DMS114 treated with DMSO at 0.1 percent for 48 hours (cell line): ENCODE measurements around the gene RPL18.

Experiments used
- DNase-seq: peaks from one replicate; lab custom pipeline; 2025; ENCODE audit not compliant: unreplicated experiment; lab: John Stamatoyannopoulos, UW

Gene RPL18

DNA sequence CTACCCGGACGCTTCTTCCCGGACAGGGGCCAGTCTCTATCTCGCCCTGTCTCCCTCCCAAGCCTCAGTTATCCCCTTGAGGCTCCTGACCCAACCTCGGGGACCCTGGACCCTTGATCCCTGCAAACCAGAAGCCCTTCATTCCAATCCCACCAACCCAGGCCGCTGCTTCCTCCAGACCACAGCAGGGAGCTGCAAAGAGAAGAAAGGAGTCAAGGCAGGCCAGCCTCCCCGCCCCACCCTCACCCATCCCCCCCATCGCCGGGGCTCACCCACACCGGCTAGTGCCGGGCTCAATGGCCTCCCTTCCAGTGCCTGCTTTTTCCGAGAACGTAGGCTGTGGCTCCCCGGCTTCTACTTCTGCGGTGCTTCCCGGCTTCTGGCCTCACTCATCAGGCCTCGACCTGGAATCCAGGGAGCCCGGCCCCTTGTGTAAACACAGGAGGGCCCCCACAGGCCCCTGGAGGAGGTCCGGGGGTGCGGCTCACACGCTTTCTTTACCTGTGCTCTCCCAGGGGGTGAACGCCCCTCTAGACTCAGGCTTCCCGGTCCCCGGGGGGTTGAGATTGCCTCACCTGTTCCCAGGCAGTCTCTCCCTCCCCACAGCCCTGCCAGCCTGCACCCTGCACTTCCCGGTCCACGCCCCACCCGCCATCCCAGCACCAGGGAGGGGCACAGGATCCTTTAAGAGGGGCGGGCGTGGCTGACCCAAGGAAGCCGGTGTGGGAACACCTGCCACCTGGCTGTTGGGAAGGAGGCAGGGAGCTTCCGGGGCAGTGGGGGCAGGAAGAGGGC, 4.3 kb downstream of the RPL18 start, which contains the start of gene FAM83E:
Gene FAM83E, minus strand, starts transcription at position 641 of the 795 bp plus-strand sequence. CDS start 1,704 bp downstream, outside the sequence.
- no peak for DNase-seq

DNA sequence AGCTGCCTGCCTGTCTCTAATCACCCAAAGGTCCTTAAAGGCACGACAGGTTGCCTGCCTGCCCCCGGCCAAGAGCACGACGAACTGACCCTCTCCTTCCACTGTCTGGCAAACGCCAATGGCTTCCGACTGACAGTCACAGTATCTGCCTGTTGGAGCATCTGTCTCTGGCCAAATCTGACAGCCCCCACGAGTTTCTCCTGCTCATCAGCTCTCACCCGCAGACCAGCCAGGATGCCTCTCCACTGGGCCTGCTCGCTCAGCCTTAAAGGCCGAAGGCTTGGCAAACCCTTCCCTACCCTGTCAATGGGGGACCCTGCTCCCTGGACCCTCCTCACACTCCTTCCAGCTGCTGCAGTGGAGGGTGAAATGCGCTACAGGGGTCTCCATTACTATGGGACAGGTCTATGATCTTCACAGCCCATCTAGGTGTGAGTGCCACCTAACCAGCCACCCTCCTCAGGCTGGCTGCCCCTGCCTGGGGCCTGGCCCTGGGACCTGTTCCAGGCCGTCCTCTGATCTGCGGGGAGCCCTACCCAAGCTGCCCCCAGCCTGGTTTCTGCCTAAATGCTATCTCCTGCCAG, 5.0 kb downstream of the RPL18 start:
- DNase-seq: no peak

DNA sequence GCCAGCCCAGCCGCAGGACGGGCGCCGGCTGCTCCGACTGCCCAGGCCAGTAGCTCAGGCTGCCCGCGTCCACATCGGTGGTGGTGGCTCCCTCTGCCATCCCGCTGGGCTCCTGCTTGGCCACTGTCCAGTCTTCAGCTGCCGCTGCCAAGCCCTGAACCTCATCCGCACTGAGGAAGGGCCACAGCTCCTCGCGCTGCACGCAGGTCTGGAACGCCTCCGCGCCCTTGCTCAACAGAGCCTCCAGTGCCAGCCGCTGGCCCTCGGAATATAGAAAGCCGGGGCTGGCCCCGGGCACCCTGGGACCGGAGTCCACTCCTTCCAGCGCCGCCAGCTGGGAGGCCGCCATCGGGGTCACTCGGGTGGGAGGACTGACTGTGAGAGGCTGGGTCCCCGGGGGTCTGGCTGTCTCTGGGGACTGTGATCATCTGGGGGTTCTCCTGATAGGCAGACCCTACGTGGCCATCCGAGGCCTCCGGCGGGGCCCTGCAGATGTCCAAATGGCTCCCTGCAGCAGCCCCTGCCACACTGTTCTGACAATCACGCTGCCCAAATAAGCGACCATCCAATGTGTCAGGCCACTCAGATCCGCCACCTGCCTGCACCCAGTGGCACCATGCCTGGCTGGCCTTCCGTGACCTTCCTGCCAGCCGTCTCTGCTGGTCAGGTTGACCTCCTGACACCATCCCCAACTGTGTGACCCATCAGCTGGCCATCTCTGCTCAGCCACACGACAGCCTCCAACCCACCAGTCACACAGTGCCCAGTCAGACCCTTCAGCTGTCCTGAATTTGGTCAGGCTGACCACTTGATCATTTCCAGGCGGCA, 5.7 kb downstream of the RPL18 start:
- no peak for DNase-seq

DNA sequence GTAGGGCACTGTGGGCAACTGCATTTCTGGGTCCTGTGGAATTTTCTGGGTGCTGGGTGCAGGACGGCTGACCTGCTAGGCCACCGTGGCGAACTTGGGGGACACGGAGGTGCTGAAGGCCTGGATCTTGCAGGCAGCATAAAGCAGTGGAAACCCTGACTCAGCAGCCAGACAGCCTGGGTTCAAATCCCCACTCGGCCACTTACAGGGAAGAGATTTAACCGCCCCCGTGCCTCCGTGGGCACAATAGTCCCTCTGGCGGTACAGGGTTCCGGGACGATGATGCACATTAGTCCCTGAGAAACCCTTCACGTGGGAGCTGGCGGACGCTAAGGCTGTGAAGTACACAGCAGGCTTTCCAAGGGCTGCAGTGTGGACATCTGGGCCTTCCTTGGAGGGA, 7.1 kb downstream of the RPL18 start:
- DNase-seq: no peak

DNA sequence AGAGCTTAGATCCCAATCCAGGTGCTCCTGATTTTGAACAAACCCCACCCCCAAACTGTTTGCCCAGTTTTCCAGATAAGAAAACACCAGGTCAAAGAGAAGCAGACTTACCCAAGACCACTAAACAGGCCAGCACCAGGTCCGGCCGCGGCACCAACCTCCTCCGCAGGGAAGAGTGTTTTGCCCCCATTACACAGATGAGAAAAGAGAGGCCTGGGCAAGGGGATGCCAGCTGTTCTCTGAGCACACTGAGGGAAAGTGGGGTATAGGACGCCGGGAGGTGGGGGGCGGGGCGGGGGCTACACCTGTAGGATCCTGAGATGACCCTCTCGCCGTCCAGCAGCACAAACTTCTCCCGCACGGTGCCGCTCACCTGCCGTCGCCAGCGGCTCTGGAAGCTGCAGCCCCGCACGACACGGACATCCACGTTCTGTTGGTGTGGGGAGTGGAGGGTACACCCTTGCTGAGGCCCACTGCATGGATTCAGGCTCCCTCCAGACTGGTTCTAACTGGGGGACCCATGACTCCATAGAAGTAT, 9.3 kb downstream of the RPL18 start:
- DNase-seq: no peak

DNA sequence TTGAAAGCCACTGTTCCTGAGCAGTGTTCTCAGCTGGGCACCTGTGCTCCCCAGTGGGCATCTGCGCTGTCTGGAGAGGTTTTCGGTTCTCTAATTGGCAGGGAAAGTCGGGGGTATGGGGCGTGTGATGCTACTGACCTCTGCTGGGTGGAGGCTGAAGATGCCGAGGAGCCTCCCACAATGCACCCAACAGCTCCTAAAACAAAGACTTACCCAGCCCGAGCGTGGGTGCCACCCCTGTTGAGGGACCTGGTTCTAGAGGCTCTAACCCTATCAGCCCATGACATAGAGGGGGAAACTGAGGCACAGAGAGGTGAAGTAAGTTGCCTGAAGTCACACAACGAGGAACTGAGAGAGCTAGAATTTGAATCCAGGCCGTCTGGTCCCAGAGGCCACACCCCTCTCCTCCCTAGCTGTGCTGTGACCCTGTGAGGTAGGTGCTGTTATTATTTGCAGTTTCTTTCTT, 10.1 kb downstream of the RPL18 start:
- DNase-seq: no peak

DNA sequence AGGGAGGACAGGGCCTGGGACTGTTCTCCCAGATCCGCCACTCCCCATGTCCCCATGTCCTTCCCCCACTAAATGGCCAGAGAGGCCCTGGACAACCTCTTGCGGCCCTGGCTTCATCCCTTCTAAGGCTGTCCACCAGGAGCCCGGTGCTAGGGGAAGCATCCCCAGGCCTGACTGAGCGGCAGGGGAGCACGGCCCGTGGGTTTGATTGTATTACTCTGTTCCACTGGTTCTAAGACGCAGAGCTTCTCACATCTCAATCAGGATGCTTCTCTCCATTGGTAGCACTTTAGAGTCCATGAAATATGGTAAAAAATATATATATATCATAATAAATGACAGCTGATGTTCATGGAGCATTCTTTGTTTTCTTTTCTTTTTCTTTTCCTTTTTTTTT, 11.6 kb downstream of the RPL18 start:
- no peak for DNase-seq

DNA sequence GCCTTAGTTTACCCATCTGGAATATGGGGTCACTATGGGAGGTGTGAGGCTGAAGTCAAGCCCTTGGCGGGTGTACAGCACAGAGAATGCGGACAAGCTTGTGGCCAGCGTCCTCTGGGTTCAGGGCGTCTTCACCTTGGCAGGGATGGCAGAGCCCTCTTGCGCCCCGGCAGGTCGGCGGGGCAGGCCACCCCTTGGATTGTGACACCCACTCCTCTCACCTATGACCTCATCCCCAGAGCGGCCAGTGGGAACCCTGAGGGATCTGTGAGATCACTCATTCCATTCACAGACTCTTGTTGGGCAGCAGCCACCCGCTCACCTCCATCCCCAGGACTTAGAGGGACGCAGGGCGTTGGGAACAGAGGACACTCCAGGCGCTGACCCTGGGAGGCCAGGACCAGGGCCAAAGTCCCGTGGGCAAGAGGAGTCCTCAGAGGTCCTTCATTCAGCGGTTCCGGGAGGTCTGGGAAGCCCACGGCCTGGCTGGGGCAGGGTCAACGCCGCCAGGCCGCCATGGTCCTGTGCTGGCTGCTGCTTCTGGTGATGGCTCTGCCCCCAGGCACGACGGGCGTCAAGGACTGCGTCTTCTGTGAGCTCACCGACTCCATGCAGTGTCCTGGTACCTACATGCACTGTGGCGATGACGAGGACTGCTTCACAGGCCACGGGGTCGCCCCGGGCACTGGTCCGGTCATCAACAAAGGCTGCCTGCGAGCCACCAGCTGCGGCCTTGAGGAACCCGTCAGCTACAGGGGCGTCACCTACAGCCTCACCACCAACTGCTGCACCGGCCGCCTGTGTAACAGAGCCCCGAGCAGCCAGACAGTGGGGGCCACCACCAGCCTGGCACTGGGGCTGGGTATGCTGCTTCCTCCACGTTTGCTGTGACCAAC, 12.3 kb downstream of the RPL18 start, which contains the start of gene SPACA4:
Gene SPACA4, plus strand, starts transcription at position 280 of the 896 bp plus-strand sequence. Its CDS starts 237 bp downstream, at position 517.
- no peak for DNase-seq

DNA sequence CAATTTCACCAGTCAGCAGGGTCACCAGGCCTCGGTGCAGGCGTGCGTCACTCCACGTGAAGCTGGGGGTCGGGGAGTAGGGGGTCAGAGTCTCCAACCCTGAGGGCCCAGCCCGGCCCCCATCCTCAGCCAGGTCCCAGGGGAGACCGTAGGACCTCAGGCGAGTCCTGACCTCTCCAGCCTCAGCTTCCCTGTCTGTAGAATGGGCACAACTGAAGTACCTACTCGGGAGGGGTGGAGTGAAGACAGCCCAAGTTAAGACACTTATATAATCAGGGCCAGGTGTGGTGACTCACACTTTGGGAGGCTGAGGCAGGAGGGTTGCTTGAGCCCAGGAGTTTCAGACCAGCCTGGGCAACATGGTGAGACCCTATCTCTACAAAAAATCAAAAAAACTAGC, 15.1 kb downstream of the RPL18 start:
- DNase-seq: no peak

DNA sequence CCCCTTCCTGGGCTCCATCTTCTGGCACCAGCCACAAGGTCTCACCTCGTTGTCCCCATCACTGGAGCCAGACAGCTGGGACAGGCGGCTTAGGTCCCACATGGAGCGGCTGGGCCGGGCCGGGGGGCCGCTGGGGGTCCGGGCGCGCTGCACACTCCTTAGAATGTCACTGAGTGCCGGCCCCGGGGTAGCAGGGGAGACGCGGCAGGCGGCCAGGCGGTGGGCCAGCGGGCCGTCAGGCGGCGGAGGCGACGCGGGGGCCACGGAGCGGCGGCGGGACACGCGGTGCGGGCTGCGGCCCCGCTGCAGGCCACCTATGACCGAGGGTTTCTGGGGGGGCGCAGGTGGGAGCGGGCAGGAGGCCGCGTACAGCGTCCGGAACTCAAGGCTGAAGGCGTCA, 15.5 kb downstream of the RPL18 start:
- DNase-seq: no peak

DNA sequence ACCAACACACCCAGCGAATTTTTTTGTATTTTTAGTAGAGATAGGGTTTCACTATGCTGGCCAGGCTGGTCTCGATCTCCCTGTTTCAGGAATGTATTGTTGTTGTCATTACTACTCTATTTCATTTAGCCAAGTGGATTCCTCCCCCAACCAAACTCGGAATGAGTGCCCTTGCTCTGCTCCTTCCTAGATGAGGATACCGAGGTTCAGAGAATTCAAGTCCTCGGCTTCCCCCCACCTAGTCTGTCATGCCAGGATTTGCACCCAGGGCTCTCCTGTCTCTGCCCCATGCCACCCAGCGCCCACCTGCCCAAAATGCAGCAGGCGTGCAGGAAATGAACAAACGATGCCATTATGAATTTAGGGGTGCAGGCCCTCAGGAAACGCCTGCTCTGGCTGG, 16.0 kb downstream of the RPL18 start:
- no peak for DNase-seq

DNA sequence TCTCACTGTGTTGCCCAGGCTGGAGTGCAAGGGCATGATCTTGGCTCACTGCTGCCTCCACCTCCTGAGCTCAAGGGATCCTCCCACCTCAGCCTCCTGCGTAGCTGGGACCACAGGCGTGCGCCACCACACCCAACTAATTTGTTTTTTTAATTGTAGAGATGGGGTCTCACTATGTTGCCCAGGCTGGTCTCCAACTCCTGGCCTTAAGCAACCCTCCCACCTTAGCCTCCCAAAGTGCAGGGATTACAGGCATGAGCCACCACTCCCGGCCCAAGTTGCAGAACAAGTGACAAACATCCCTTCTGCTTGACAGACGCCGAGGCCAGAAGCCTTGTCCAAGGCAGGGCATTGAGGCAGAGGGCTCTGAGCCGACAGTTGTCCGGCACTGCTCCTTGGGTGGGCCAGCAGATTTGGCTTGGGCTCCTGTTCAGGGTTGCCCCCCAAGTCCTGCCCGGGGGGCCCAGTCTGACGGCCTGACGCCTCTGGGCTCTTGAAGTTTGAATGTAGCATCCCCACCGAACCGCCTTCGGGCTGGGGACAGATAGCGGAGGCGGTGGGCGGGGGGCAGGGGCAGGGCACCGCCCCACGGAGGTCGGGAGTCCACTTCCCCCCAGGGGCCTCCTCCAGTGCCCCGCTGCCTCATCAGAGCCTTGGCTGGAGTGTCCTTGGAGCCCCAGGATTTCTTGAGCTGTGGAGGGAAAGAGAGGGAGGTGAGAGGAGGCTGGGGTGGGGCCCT, 18.1 kb downstream of the RPL18 start:
- no peak for DNase-seq

DNA sequence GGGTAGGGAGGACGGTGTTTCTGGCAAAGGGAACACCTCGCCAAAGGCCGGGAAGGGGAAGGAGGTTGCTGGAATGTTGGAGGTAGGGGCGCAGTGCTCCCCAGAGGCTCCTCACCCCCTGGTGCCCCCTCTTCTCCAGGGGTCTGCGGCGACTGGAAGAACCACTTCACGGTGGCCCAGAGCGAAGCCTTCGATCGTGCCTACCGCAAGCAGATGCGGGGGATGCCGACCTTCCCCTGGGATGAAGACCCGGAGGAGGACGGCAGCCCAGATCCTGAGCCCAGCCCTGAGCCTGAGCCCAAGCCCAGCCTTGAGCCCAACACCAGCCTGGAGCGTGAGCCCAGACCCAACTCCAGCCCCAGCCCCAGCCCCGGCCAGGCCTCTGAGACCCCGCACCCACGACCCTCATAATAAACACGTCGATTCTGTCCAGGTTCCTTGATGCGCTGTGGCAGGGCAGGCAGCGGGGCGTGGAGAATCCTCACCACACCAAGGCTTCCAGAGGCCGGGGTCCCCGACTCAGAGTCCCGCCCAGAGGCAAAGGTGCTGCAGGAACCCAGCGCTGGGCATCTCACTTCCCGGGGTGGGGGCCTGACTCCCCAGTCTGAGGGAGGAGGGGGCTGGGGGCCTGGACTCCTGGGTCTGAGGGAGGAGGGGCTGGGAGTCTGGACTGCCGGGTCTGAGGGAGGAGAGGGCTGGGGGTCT, 19.8 kb downstream of the RPL18 start:
- no peak for DNase-seq

DNA sequence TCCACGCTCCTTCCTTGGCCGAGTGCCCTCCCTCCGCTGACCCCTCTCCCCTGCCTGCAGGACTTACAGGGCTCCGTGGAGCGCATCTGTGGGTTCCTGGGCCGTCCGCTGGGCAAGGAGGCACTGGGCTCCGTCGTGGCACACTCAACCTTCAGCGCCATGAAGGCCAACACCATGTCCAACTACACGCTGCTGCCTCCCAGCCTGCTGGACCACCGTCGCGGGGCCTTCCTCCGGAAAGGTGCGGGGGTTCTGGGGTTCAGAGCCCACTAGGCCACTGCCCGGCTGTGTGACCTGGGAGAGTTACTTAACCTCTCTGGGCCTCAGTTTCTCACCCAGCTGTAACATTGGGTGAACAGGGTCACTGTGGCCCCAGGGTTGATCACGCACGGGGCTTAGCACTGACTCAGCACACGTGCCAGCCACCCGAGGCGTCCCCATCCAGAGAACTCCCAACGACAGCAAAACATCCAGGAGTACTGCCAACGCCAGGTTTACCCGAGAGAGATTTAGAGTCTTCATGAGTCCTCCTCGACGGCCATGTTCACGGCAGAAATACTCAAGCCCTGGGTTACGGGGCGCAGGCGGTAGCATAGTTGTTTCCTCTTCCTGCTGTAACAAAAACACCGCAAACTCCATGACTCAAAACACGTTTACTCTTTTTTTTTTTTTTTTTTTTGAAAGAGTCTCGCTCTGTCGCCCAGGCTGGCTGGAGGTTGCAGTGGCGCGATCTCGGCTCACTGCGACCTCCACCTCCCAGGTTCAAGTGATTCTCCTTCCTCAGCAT, 22.1 kb downstream of the RPL18 start:
- DNase-seq: no peak

DNA sequence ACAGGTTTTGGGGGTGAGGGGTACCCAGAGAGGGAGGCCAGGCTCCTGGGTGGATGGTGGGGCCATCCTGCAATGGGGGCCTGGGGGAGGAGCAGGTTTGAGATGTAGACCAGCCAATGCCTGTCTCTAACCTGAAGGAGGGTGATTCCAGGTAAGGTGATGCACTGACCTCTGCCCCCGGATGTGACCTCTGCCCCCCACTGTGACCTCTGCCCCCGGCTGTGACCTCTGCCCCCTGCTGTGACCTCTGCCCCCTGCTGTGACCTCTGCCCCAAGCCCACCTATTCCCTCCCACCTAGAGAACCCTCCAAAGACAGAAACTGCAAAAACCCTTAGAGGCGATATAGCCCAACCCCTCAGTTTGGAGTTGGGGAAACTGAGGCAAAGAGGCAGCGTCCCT, 22.7 kb downstream of the RPL18 start:
- no peak for DNase-seq

DNA sequence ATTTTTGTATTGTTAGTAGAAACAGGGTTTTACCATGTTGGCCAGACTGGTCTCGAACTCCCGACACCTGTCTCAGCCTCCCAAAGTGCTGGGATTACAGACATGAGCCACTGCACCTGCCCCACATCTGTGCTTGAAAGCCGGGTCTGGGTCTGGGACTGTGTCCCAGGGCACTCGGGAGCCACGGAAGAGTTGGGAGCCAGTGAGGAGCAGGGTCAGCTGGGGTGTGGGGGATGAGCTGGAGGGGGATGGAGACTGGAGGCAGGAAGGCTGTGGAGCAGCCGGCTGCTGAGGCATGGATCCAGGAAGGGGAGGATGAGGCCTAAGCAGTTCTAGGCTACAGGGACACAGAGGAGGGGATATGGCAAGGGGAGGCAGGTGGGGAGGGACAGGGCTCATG, 23.1 kb downstream of the RPL18 start:
- no peak for DNase-seq

DNA sequence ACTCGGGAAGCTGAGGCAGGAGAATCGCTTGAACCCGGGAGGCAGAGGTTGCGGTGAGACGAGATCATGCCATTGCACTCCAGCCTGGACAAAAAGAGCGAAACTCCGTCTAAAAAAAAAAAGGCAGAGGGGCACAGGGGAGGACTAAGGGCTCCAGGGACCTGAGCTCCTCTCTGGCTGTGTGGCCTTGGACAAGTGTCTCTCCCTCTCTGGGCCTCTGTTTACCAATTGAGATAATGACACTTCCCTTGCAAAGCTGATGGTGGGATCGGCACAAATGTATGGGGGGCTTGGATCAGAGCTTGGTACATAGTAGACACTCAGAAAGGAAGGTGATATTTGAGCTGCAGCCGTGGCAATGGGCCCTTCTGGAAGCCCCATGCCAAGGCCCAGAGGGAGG, 23.8 kb downstream of the RPL18 start:
- no peak for DNase-seq

DNA sequence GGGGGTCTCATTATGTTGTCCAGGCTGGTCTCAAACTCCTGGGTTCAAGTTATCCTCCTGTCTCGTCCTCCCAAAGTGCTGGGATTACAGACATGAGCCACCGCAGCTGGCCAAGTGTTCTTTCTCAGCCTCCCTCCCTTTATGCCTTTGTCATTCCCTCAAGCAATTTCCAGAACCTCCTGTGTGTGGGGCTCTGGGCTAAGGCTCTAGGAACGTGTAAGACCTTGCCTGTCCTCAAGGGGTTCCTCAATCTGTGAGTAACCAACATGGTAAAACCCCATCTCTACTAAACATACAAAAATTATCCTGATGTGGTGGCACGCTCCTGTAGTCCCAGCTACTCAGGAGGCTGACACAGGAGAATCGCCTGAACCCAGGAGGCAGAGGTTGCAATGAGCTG, 28.0 kb downstream of the RPL18 start:
- no peak for DNase-seq
